ENCODE results near the gene VNN1.
"Not testable (repeated sequence)": the region's sequence is repeated elsewhere in the genome, so short reads cannot be mapped to it uniquely, and the experiment has no call there.

The VNN1 gene

GRCh38 chr6:132669690-132670291 lies 44.1 kb downstream of the VNN1 start:
- DNase-seq (ENCODE audit: low read depth in 2 of 2): no peak

- DNase-seq (ENCODE audit: low read depth in 2 of 2): no peak
Measured at GRCh38 chr6:132666118-132666517, 47.7 kb downstream of the VNN1 start.

- no peak for DNase-seq (ENCODE audit: low read depth in 2 of 2)
Measured at GRCh38 chr6:132664309-132665034, 49.4 kb downstream of the VNN1 start.

GRCh38 chr6:132663661-132664060 lies 50.2 kb downstream of the VNN1 start:
- DNase-seq (ENCODE audit: low read depth in 2 of 2): no peak

- no peak for DNase-seq (ENCODE audit: low read depth in 2 of 2)
Measured at GRCh38 chr6:132661906-132662305, 51.9 kb downstream of the VNN1 start.

- no peak for DNase-seq (ENCODE audit: low read depth in 2 of 2)
Measured at GRCh38 chr6:132659082-132659481, 54.8 kb downstream of the VNN1 start, which contains the start of gene TAAR1. TAAR1 (minus strand) TSS chr6:132659182; CDS start chr6:132646003, 13,179 bp downstream.

GRCh38 chr6:132651062-132651461 lies 62.8 kb downstream of the VNN1 start:
- DNase-seq (ENCODE audit: low read depth in 2 of 2): no peak

- no peak for DNase-seq (ENCODE audit: low read depth in 2 of 2)
Measured at GRCh38 chr6:132650429-132650828, 63.4 kb downstream of the VNN1 start.

GRCh38 chr6:132648828-132649227 lies 65.0 kb downstream of the VNN1 start:
- no peak for DNase-seq (ENCODE audit: low read depth in 2 of 2)

- no peak for DNase-seq (ENCODE audit: low read depth in 2 of 2)
Measured at GRCh38 chr6:132648356-132648755, 65.5 kb downstream of the VNN1 start.

GRCh38 chr6:132643547-132643946 lies 70.3 kb downstream of the VNN1 start:
- DNase-seq (ENCODE audit: low read depth in 2 of 2): no peak

GRCh38 chr6:132637135-132637534 lies 76.7 kb downstream of the VNN1 start:
- DNase-seq (ENCODE audit: low read depth in 2 of 2): not testable (repeated sequence)

- not testable (repeated sequence) for DNase-seq (ENCODE audit: low read depth in 2 of 2)
Measured at GRCh38 chr6:132635906-132636305, 77.9 kb downstream of the VNN1 start.

GRCh38 chr6:132635288-132635687 lies 78.6 kb downstream of the VNN1 start:
- DNase-seq (ENCODE audit: low read depth in 2 of 2): not testable (repeated sequence)

- no peak for DNase-seq (ENCODE audit: low read depth in 2 of 2)
Measured at GRCh38 chr6:132634796-132635195, 79.1 kb downstream of the VNN1 start.

GRCh38 chr6:132633362-132633761 lies 80.5 kb downstream of the VNN1 start:
- DNase-seq (ENCODE audit: low read depth in 2 of 2): no peak

Measured in stimulated activated CD4-positive, alpha-beta T cell treated with anti-CD3 and anti-CD28 coated beads, Interleukin-12 subunit alpha, Interleukin-12 subunit beta, amount 100 ng/mL, for 24 hours (primary cell).